ENCODE measurements around the gene TRPM8.

GRCh38 chr2:234033885-234034284 lies 116.7 kb downstream of the TRPM8 start:
- TF ChIP-seq POLR2A (IDR thresholded peaks at IDR 0.05; ENCODE audit: low read length) = no peak
- no peak for TF ChIP-seq CTCF (IDR thresholded peaks at IDR 0.05)
